ENCODE data around the gene ATG16L1.

GRCh38 chr2:233331536-233331935, 80.1 kb downstream of the ATG16L1 start:
- TF ChIP-seq CTCF (IDR thresholded peaks at IDR 0.05; ENCODE audit: low read length) = no peak
- no peak for TF ChIP-seq EZH2 (IDR thresholded peaks at IDR 0.05; ENCODE audit: borderline replicate concordance, low read length)

Measured in OCI-LY1 (cell line).